NCI-H2107 treated with DMSO at 0.1 percent for 48 hours (cell line): Measurements from ENCODE around the gene HSPA8.
"Not testable (repeated sequence)": the region's sequence is repeated elsewhere in the genome, so short reads cannot be mapped to it uniquely, and the experiment has no call there.

ENCODE experiments used
- DNase-seq: peaks from one replicate; lab custom pipeline; 2025; ENCODE audit not compliant: unreplicated experiment; lab: John Stamatoyannopoulos, UW

The HSPA8 gene

DNA sequence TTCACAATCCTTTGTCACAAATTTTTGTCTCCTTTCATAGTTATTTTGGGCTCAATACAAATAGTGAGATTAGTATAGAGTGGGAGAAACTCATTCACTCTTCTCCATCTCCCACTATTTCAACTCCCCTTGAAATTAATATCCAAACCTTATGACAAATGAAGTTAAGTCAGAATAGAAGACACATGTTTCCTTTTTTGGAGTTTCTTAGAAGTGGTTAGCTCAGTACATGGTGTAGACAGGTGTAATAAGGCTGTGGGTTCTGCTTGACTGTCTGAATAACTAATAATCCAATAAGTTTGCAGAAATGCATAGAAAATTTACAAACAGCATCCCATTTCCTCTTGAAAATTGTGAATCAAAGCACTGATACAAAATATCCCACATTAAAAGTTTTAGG is 10.8 kb upstream of the HSPA8 start:
- no peak for DNase-seq

DNA sequence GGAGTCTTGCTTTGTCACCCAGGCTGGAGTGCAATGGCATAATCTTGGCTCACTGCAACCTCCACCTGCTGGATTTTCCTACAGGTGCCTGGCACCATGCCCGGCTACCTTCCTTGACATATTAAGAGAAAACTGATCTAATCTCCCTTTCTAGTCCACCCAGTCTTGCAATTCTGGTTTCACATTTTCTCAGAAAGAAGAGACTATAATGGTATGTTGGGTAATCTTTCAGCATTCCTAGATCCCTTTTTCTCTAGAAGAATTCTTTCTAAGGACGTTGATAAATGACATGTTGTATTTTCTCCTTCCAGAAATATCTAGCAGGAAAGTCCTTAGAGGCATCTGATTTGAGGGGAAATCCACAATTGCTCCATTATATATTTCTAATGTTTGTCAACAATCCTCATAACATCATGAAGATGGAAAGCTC is 10.4 kb upstream of the HSPA8 start:
- DNase-seq, result no peak

DNA sequence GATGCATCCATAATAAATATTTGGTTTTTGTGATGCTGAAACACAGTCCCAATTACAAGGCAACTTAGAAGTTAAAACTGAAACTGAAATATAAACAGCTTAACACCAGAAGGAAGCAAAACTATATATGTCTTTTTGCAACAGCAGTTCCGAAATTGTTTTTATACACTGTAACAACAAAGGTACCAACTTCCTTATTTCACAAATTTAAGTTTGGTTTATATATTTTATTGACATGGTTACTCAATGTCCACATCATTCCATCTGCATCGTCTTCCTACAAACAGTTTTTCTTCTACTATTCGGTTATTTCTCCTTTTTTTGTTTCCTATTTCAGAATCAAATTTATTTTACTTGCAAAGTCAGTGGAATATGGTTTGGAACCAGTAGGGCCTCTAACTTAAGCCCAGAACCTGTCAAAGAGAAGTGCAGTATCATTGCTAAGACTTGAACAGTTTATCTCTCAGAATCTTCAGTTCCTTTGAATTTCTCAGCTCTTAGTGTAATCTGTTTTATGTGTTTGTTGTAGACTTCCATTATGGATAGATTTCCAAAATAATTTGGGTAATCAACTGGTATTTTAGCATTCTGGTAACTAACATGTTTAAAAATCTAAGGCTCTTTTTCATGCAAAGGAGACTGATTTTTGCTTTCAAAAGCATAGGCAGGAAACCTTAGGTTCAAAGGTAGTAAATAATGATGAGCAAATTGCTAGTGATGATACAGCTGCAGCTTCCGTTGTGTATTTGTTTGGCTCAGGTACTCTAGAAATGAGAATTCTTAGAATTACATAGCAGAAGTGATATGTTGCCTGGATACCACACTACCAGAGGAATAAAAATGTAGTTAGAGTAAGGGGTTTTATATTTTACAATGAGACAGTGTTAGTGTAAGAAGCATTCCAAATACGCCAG is 8.2 kb upstream of the HSPA8 start:
- DNase-seq, result no peak

DNA sequence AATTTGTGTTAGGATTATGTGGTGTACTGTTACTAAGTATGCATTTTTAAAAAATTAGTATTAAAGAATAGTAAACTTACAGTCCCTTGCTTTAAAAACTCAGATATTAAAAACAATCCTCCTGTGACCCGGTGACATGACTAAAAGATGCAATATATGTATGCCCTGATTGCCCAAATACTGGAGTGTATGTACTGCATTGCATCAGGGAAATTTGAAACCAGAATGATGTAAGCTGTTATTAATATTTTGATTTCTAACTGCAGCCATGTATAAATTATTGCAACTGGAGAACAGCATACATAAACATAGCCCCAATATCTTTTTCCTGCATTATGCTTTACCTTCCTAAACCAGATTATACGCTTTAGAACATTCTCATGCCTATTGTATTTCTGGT is 3.7 kb upstream of the HSPA8 start:
- no peak for DNase-seq

DNA sequence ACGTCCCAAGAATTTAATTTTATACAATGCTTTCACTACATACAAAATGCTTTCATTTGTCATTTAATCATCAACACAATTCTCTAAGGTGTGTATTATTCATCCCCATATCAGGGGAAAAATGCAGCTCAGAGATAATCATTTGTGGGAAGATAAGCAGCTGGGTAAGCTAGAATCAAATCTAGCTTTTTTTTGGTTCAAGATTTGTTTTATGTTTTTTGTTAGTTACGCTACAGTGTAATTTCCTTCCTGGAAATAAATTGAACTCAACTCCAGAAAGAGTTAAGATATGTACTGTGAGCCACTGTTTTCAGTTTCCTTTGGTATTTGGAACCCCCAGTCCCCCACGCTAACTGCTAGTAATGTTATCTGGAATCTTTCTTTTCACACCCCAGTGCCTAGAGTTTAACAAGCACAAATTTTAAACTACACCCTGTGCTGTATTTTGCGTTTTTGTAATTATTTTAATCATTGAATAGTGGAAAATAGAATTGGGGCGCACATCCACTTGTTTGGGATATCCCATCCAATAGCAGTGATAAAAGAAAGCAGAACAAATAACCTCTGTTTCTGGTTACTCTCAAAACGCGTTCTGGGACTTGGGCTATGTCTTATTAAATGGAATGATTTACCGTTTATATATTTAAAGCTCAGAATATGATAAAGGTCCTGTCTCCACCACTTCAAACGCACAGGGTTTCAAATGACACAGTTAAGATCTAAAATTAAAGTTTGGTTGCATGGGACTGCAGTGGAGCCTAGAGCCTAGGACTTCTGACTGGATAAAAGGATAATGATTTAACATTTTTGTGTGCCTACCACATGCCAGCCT is 2.1 kb upstream of the HSPA8 start:
- no peak for DNase-seq

DNA sequence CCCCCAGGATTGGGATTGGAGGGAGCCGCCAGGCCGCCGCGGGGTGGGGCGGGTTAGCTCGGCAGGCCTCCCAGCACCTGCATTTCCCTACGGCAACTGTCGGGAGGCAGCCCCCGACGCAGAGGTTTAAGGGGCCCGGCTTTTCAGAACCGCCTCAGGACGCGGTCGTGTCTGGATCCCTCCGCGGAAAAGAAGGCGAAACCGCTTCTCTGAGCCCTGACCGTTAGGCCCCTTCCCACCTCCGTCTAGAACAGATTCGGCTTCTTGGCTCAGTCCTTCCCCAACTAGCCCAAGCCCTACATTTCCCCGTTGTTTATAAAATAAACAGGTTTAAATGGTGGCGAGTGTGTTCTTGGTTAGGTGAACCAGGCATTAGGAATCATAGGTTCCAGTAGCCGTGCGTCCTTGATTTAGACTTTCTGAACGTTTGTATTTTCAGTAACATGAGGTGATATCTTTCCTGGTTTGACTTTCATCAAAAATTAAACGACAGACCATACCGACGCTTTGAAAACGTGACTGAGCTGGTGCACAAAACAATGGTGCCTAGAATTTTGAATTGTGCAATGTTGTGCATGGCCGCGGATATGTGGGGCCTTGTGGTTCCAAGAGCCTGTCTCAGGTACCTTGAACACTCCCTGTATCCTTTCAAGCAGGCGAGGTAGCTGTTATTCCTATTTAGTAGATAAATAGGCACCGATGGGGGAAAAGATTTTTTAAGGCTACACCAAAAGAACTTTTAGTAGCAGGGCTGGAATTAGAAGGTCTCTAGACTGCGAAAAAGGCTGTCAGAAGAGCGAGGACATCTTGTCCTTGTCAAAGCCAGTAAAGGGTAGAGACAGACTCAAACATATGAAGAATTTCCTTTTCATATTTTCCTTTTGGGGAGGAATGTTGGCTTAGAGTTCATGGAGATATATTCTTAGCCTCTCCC is 1.2 kb upstream of the HSPA8 start:
- DNase-seq, result peak; percentile 44

DNA sequence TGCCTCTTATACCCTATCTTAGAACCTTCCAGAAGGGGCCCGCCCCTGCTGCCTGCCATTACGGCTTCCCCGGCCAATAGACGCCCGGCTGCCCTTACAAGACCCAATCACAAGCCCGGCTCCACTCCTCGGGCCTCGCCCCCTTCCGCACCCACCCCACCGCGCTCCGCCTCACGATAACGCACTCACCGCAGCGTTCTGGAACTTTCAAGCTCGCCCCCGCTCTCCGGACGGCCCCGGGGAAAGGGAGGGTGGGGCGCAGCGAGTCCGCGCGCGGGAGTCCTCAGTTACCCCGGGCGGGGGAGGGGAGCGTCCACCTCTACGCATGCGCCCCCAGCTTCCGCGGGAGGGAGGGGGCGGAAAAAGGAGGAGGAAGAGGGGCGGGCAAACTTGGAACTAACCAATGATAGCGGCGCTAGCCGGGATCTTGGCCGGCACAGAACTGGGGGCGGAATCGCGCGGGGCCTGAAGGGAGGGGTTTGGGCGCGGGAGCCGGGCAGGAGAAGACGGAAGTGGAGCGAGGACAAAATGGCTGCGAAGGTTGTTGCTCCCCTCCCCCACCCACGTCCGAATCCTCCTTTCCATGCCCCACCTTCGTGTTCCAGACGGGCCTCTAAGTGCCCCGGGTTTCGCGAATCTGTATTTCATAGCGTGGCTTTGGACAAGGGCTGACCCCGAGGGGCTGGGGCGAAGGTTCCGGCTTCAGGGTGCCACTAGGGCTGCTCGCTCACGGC is 389 bp upstream of the HSPA8 start:
- DNase-seq, result peak; percentile 96

DNA sequence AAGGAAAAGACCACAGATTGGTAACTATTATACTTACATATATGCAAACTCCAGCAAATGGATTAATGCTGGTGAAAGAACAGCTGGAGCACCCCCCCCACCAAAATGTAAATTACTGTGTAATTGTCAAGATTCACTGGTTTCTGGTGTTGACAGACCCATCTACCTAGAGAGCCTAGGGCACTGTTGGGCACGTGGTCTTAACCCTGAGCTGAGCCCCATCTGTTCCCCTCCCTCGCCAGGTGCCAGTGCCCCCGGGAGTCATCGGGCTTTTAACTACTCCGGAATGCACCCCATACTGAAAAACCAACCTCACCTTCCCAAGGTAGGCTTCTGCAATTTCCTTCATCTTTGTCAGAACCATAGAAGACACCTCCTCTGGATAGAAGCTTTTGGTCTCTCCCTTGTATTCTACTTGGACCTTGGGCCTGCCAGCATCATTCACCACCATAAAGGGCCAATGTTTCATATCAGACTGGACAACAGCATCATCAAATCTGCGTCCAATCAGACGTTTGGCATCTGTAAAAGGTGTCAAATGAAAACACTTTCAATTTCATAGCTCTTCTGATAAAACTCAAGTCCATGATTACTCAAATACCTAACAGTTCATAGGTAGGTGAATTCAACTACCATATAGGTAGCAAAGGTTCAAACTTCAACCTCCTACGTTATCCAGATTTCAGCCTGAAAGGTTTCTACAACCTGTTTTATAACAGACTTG is 1.5 kb downstream of the HSPA8 start:
- no peak for DNase-seq

DNA sequence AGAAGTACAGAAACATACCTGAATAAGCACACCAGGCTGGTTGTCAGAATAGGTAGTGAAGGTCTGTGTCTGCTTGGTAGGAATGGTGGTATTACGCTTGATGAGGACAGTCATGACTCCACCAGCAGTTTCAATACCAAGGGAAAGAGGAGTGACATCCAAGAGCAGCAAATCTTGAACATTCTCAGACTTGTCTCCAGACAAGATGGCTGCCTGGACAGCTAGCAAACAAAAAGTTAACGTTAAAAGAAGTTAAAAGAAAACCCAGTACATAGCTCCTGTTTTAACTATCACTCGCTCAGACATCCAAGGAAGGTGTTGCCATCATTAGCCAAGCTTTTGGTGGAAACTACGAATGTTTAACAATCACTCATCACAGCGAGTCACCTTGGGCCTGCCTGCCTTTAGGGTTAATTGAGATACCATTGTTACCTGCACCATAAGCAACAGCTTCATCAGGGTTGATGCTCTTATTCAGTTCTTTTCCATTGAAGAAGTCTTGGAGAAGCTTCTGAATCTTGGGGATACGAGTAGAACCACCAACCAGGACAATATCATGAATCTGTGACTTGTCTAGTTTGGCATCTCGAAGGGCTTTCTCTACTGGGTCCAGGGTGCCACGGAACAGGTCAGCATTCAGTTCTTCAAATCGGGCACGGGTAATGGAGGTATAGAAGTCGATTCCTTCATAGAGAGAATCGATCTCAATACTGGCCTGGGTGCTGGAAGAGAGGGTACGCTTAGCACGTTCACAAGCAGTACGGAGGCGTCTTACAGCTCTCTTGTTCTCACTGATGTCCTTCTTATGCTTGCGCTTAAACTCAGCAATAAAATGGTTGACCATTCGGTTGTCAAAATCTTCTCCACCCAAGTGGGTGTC is 2.7 kb downstream of the HSPA8 start:
- not testable (repeated sequence) for DNase-seq

DNA sequence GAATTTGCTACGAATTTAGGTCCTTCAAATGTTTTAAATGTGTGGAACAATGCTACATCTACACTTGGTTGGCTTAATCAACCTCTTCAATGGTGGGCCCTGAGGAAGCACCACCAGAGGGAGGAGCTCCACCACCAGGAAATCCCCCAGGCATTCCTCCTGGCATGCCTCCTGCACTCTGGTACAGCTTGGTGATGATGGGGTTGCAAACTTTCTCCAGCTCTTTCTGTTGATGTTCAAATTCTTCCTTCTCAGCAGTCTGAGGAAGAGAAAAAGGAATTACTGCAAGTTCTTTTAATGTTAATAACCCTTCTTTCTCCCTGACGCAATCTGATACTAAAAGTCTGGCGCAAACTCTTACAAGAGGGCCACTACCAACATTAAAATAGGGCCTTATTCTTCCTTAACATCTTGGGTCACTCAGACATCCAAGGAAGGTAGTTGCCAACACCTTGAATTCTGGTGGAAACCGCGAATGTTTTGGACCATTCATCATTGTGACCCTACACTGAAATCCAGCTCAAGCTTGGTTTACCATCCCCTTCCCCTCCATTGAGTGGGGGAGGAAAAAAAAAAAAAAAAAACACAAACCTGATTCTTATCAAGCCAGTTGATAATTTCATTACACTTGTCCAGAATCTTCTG is 4.2 kb downstream of the HSPA8 start:
- DNase-seq, result no peak

DNA sequence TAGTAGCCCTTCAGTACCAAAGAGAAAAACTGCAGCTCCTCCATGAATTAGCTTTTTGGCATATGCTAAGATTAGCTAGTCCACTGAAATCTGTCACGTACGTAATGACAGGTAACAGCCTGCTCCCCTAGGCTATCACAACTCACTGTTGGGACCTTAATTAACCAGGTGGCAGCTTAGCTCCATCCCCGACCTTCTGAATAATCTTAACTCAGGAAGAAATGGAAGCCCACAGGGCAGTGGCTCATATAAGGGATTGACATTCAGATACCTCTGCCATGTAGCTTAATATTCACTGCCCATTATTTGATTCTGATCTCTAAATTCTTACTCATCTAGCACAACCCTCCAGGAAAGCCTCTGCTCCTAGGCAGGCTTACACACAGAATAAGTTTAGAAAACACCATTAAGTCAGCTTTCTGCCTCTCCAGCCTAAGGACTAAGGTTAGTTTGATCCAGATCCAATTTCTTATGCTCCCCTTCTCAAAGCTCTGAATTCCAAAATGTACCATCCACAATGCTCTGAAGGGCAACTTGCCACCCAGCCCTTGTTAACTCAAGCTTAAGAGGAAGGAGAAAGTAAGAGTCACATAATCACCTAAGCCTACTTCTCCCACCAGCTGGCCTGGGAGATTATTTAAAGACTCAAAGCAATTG is 5.0 kb downstream of the HSPA8 start:
- DNase-seq, result no peak

DNA sequence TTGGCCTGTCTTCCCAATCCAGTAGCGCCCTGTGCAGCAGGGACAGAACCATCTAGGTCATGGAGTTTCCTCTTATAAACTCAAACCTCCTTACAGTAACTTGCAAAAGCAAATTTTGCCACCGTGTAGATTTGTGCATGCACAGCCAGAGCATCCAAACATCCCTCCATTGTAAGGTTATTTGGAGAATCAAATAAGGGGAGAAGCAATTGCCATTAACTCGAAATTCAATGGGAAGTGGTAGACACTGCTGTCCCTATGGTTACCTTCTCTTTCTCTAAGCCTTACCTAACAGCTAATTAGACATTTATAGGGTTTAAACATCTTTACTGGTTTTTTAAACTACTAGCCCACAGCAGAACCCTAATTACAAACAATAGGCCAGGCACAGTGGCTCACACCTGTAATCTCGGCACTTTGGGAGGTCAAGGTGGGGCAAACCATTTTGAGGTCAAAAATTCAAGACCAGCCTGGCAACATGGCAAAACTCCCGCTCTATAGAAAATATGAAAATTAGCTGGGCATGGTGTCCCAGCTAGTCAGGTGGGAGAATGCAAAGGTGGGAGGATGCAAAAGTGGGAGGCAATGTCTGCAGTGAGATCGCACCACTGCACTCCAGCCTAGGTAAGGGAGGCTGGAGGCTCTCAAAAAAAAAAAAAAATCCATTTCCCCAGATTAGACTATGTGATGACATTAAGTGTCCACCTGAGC is 6.6 kb downstream of the HSPA8 start:
- DNase-seq, result no peak

DNA sequence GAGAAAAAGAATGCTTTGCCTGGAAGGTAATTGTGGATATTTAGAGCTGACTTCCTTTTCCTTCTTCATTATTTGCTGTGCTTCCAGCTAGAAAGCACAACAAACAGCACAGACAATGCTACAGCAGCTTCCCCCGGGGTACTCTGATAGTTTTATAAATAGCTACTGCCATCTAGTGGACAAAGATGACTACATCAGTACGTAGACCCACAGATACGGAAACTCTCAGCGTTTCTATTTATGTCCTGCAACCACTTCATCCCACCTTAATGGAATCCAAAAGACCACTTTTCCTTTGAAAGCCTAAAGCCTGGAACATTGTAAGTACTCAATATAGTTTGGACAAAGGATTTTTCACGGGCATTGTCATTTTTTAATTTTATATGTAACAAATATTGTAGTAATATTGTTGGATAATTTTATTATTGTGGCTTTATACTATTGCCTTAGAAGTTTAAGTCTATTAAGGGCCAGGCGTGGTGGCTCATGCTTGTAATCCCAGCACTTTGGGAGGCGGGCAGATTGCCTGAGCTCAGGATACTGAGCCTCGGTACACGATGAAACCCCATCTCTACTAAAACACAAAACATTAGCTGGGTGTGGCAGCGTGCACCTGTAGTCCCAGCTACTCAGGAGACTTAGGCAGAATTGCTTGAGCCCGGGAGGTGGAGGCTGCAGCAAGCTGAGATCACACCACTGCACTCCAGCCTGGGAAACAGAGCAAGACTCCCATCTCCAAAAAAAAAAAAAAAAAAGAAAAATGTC is 7.5 kb downstream of the HSPA8 start:
- DNase-seq, result peak; percentile 79

DNA sequence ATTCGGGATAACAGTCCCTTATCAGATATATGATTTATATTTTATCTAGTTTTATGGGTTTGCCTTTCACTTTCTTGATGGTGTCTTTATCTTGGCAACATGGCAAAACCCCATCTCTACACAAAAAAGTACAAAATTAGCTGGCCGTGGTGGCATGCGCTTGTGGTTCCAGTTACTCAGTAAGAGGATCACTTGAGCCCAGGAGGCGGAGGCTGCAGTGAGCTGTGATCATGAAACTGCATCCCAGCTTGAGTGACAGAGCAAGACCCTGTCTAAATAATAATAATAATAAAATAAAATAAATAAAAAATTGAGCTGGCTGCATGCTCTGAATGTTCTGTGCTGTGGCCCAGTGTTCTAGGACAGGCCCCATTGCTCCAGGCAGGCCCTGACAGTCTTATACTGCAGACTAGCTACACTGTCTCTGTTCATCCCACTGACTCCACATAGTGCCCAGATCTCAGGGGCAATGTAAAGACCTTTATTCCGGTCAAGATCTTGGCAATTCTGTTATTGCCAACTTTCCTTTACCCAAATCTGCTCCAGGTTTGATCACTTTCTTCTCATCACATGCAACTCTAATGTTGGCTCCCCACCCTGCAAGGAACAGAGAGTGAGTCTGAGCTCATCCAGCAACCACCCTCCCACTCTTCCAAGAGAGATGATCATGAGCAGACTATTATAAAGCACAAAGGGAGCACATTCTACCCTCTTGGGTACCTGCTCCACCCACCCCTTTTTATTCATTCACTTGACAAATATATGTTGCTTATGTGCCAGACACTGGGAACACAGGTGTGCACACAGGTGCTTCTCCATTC is 8.8 kb downstream of the HSPA8 start:
- DNase-seq, result no peak

DNA sequence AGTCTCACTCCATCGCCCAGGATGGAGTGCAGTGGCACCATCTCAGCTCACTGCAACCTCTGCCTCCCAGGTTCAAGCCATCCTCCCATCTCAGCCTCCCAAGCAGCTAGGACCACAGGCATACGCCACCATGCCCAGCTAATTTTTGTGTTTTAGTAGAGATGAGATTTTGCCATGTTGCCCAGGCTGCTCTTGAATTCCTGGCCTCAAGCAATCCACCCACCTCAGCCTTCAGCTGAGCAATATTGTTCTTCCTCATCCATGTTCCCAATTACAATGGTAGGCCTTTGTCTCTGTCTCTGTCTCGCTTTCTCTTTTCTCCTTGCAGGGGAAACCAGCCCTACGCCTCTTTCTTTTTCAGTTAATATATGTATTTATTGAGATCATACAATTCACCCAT is 10.3 kb downstream of the HSPA8 start:
- no peak for DNase-seq
